Tibial nerve (tissue), 4 donors: Measurements from ENCODE around the gene PFN1. TPM values are rescaled to one million over a fixed set of nuclear protein-coding genes. Genes with fewer than 3 reads are reported as not detected.

Experiments used
- DNase-seq, 2 donors: peaks; one replicate each; pipeline ENCODE4 v3.0.0-alpha.2; 2019; ENCODE audit warnings: low spot score in 2 of 2
- H3K27ac ChIP-seq, 4 donors: fragments of 200-600 bp; sonication (generic) in 3 of 4; one replicate each; pipeline ENCODE4 v1.5.1; 2017 to 2019; ENCODE audit warnings: mild to moderate bottlenecking in 1 of 4
- H3K27me3 ChIP-seq, 2 donors: fragments of 200-600 bp; sonication (generic) in 1 of 2; one replicate each; pipeline versions ENCODE4 v1.5.1 to v1.6.0; 2017 to 2019
- H3K36me3 ChIP-seq, 3 donors: fragments of 200-600 bp; sonication (generic); one replicate each; pipeline ENCODE4 v1.5.1; 2018 to 2019
- H3K4me1 ChIP-seq, 4 donors: fragments of 200-600 bp; sonication (generic) in 3 of 4; one replicate each; pipeline ENCODE4 v1.5.1; 2017 to 2019
- H3K4me3 ChIP-seq, 4 donors: fragments of 200-600 bp; sonication (generic) in 3 of 4; one replicate each; pipeline ENCODE4 v1.5.1; 2017 to 2019; ENCODE audit warnings: mild to moderate bottlenecking in 1 of 4, moderate library complexity in 1 of 4
- H3K9me3 ChIP-seq, 4 donors: fragments of 200-600 bp; sonication (generic) in 3 of 4; one replicate each; pipeline ENCODE4 v1.5.1; 2017 to 2019
- EP300 ChIP-seq, 2 donors: sonication (generic); formaldehyde crosslinking; IDR thresholded peaks; one replicate each; pipeline ENCODE4 v1.6.1; 2017; ENCODE audit warnings: antibody characterized with exemption in 2 of 2, mild to moderate bottlenecking in 1 of 2
- POLR2A ChIP-seq, 2 donors: fragments of 450-650 bp; IDR thresholded peaks; one replicate each; pipeline ENCODE4 v1.6.1; 2017; ENCODE audit warnings: antibody characterized with exemption in 2 of 2, mild to moderate bottlenecking in 2 of 2, moderate library complexity in 2 of 2
- WGBS, 2 donors: methylation state at CpG; one replicate each; pipeline ENCODE4 v1.1.5; 2018; 5-methylcytosine and 5-hydroxymethylcytosine counted together
- total RNA-seq, 4 donors: library from RNA; depleted of rRNA; stranded (reverse); fragments of >200 nt; gene quantifications; one replicate each; pipeline ENCODE4 v1.1.0, GENCODE V29; 2016
- TF ChIP-seq, protein P1 (sequence below), 5 experiments: fragments of 200-600 bp in 3 of 5; fragments of 450-650 bp in 2 of 5; sonication (generic) in 3 of 5; IDR thresholded peaks; one replicate each; pipeline ENCODE4 v1.5.1; 2016 to 2019; ENCODE audit warnings: antibody characterized with exemption in 5 of 5, mild to moderate bottlenecking in 3 of 5, moderate library complexity in 2 of 5

The PFN1 gene
- total RNA-seq, 4 donors from 2014 or later = 422 to 1,004 (median 483) TPM

- H3K27ac ChIP-seq = no peak overlapping the region
- peaks cover 0 to 58% (median 0%) of the 10 kb centered on the region in 3 donors for H3K36me3 ChIP-seq
- DNase-seq = no peak
- 77 to 79% methylated on average over 18 of the region's 18 CpGs for WGBS, 2 donors
- no peaks in the 10 kb centered on the region for H3K9me3 ChIP-seq
- no peak overlapping the region for H3K4me3 ChIP-seq
- H3K4me1 ChIP-seq = no peaks in the 10 kb centered on the region
- TF ChIP-seq POLR2A (IDR thresholded peaks at IDR 0.05) (no peak), EP300 (IDR thresholded peaks at IDR 0.05) (no peak)
- TF ChIP-seq, protein P1, sequence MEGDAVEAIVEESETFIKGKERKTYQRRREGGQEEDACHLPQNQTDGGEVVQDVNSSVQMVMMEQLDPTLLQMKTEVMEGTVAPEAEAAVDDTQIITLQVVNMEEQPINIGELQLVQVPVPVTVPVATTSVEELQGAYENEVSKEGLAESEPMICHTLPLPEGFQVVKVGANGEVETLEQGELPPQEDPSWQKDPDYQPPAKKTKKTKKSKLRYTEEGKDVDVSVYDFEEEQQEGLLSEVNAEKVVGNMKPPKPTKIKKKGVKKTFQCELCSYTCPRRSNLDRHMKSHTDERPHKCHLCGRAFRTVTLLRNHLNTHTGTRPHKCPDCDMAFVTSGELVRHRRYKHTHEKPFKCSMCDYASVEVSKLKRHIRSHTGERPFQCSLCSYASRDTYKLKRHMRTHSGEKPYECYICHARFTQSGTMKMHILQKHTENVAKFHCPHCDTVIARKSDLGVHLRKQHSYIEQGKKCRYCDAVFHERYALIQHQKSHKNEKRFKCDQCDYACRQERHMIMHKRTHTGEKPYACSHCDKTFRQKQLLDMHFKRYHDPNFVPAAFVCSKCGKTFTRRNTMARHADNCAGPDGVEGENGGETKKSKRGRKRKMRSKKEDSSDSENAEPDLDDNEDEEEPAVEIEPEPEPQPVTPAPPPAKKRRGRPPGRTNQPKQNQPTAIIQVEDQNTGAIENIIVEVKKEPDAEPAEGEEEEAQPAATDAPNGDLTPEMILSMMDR (IDR thresholded peaks at IDR 0.05) = no peak
- no peaks in the 10 kb centered on the region for H3K27me3 ChIP-seq
Measured at GRCh38 chr17:4959261-4959965, 11.1 kb upstream of the PFN1 start.

GRCh38 chr17:4958102-4958501, 9.8 kb upstream of the PFN1 start:
- H3K4me1 ChIP-seq = no peaks in the 10 kb centered on the region
- TF ChIP-seq POLR2A (IDR thresholded peaks at IDR 0.05) (no peak), EP300 (IDR thresholded peaks at IDR 0.05) (no peak)
- TF ChIP-seq, protein P1 (IDR thresholded peaks at IDR 0.05) = no peak
- DNase-seq = no peak
- no peaks in the 10 kb centered on the region for H3K27me3 ChIP-seq
- no peaks in the 10 kb centered on the region for H3K9me3 ChIP-seq
- H3K27ac ChIP-seq = no peak overlapping the region
- 85 to 86% methylated on average over 3 of the region's 3 CpGs for WGBS, 2 donors
- peaks cover 0 to 58% (median 0%) of the 10 kb centered on the region in 3 donors for H3K36me3 ChIP-seq
- no peak overlapping the region for H3K4me3 ChIP-seq

DNA sequence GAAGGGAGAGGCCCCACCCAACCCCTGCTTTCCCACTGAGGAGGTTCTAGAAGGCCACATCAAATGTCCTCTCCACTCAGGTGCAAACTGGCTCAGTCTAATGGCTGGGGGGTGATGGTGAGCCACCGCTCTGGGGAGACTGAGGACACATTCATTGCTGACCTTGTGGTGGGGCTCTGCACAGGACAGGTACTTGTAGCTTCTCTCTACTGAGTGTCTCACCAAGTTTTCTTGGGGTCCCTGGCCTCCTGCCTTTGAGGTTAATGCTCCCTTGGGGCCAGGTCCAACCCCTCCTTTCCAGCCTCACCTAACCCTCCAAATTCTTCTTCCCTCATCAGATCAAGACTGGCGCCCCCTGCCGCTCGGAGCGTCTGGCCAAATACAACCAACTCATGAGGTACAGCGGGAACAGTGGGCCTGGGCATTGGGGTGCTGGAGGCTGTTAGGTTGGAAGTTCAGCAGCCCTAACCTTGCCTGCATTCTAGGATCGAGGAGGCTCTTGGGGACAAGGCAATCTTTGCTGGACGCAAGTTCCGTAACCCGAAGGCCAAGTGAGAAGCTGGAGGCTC, 8.2 kb upstream of the PFN1 start:
- WGBS, 2 donors = 79 to 82% methylated on average over 10 of the region's 10 CpGs
- DNase-seq = no peak
- TF ChIP-seq EP300 (IDR thresholded peaks at IDR 0.05) (no peak), POLR2A (IDR thresholded peaks at IDR 0.05) (no peak)
- TF ChIP-seq, protein P1 (IDR thresholded peaks at IDR 0.05) = peak in 1 of 5 experiments; percentile 4
- Histone ChIP-seq H3K4me1 (no peaks in the 10 kb centered on the region), H3K4me3 (no peak overlapping the region), H3K27ac (no peak overlapping the region), H3K27me3 (no peaks in the 10 kb centered on the region), H3K36me3 (peaks cover 0 to 49% (median 0%) of the 10 kb centered on the region in 3 donors), H3K9me3 (no peaks in the 10 kb centered on the region)

DNA sequence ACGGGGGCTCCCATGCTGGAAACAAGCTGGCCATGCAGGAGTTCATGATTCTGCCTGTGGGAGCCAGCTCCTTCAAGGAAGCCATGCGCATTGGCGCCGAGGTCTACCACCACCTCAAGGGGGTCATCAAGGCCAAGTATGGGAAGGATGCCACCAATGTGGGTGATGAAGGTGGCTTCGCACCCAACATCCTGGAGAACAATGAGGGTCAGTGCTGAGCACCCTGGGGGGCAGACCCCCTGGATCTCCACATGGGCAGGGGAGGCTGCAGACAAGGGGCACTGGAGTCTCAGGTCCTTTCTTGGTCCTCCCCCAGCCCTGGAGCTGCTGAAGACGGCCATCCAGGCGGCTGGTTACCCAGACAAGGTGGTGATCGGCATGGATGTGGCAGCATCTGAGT, 6.8 kb upstream of the PFN1 start:
- Histone ChIP-seq H3K27ac (no peak overlapping the region), H3K4me3 (no peak overlapping the region), H3K27me3 (no peaks in the 10 kb centered on the region), H3K4me1 (peaks cover 0 to 13% (median 9%) of the 10 kb centered on the region in 4 donors), H3K9me3 (no peaks in the 10 kb centered on the region), H3K36me3 (peaks cover 0 to 35% (median 0%) of the 10 kb centered on the region in 3 donors)
- no peak for TF ChIP-seq EP300 (IDR thresholded peaks at IDR 0.05)
- WGBS, 2 donors = 94% methylated on average over 8 of the region's 8 CpGs
- no peak for DNase-seq

GRCh38 chr17:4953451-4953961, 5.2 kb upstream of the PFN1 start:
- H3K27me3 ChIP-seq = no peaks in the 10 kb centered on the region
- WGBS, 2 donors = 76 to 77% methylated on average over 13 to 14 of the region's 14 CpGs
- peaks cover 0 to 22% (median 11%) of the 10 kb centered on the region in 4 donors for H3K4me1 ChIP-seq
- TF ChIP-seq, protein P1 (IDR thresholded peaks at IDR 0.05) = no peak
- TF ChIP-seq EP300 (IDR thresholded peaks at IDR 0.05) (no peak), POLR2A (IDR thresholded peaks at IDR 0.05) (no peak)
- no peak overlapping the region for H3K27ac ChIP-seq
- H3K36me3 ChIP-seq = peaks cover 0 to 19% (median 0%) of the 10 kb centered on the region in 3 donors
- DNase-seq = no peak
- H3K9me3 ChIP-seq = no peaks in the 10 kb centered on the region
- H3K4me3 ChIP-seq = no peak overlapping the region
